ENCODE results near the gene USP7.
A peak's percentile ranks its signal among the peaks of the same experiment; 100 is the strongest.

The USP7 gene

GRCh38 chr16:8961811-8962390, 1.8 kb downstream of the USP7 start:
- Histone ChIP-seq H3K4me2 (peak overlapping the region; percentile 98), H3K9ac (peak overlapping the region; percentile 98), H3K79me2 (ENCODE audit: insufficient read depth, low read depth) (peaks cover 66% of the 10 kb centered on the region), H3K27ac (peak overlapping the region; percentile 97), H3K36me3 (ENCODE audit: insufficient read depth) (no peaks in the 10 kb centered on the region), H3K4me1 (ENCODE audit: low read depth, poor library complexity, severe bottlenecking) (peaks cover 58% of the 10 kb centered on the region), H2AFZ (ENCODE audit: low read depth) (no peak overlapping the region), H4K20me1 (ENCODE audit: insufficient read depth) (peaks cover 53% of the 10 kb centered on the region), H3K27me3 (ENCODE audit: insufficient read depth, low read depth) (no peaks in the 10 kb centered on the region), H3K4me3 (IDR thresholded peaks at IDR 0.05; ENCODE audit: insufficient read depth, low read depth, low read length) (peak overlapping the region; percentile 60)
- TF ChIP-seq, protein P1, sequence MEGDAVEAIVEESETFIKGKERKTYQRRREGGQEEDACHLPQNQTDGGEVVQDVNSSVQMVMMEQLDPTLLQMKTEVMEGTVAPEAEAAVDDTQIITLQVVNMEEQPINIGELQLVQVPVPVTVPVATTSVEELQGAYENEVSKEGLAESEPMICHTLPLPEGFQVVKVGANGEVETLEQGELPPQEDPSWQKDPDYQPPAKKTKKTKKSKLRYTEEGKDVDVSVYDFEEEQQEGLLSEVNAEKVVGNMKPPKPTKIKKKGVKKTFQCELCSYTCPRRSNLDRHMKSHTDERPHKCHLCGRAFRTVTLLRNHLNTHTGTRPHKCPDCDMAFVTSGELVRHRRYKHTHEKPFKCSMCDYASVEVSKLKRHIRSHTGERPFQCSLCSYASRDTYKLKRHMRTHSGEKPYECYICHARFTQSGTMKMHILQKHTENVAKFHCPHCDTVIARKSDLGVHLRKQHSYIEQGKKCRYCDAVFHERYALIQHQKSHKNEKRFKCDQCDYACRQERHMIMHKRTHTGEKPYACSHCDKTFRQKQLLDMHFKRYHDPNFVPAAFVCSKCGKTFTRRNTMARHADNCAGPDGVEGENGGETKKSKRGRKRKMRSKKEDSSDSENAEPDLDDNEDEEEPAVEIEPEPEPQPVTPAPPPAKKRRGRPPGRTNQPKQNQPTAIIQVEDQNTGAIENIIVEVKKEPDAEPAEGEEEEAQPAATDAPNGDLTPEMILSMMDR (conservative IDR thresholded peaks at IDR 0.05; ENCODE audit: low read depth, low read length), result no peak

DNA sequence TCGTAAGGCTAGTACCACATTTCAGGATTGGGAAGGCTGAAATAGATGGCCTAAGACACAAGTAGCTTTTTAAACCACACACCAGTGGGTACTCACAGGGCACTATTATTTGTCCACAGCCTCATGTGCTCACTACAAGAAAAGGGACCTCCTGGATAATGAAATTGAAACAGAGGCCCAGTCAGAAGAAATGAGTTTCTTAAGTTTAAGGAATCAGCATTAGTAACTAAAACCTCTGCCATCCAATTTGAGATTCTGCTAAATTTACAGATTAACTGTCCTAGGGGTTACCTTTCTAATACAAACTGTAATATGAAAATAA, 3.0 kb downstream of the USP7 start:
- H3K27ac ChIP-seq, result peak overlapping the region; percentile 97

DNA sequence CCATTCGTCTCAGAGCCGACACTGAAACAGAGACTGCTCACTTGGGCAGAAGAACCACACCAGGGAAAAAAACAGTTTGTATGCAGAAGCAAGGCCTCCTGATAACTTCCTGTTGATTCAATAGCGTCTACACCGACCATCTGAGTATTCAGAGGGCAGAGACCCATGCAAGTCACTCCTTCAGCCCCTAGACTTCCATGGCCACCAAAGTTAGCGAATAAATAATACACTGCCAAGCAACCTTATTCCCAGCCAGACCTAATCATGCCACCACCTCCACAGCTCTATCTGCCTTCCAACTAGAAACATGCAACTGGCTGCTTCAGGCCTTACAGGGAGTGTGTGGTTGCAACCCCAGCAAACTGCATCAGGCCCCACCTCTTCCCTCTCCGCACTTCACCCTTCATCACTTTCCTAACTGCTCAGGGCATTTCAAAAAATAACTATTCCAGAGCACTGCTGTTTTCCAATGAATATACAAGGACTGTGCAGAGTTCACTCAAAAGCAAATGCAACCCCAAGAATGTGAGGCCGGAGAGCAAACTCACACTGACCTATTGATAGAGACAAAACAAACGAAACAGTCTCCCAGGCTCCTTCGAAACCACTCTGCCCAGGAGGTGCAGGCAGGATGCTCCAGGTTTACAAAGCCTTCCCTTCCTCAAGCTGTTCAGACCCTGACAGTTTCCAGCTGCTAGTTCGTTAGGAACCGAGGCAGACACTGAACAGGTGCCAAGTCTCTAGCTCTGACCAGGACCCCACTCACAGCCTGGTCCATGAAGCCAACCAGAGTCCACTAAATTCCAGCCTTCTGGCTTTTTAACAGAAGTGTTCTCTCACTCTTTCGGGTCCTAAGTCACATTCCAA, 3.6 kb downstream of the USP7 start:
- Histone ChIP-seq H3K4me3 (IDR thresholded peaks at IDR 0.05; ENCODE audit: insufficient read depth, low read depth, low read length) (no peak overlapping the region), H3K79me2 (ENCODE audit: insufficient read depth, low read depth) (peaks cover 84% of the 10 kb centered on the region), H3K27ac (peak overlapping the region; percentile 97), H3K4me1 (ENCODE audit: low read depth, poor library complexity, severe bottlenecking) (peaks cover 75% of the 10 kb centered on the region), H3K27me3 (ENCODE audit: insufficient read depth, low read depth) (no peaks in the 10 kb centered on the region), H4K20me1 (ENCODE audit: insufficient read depth) (peaks cover 70% of the 10 kb centered on the region), H2AFZ (ENCODE audit: low read depth) (no peak overlapping the region), H3K36me3 (ENCODE audit: insufficient read depth) (no peaks in the 10 kb centered on the region), H3K9ac (peak overlapping the region; percentile 98; the same call in 1 of the 2 replicates), H3K4me2 (peak overlapping the region; percentile 98)
- TF ChIP-seq, protein P1 (conservative IDR thresholded peaks at IDR 0.05; ENCODE audit: low read depth, low read length), result no peak

More for the DNA sequence above, 3.0 kb downstream of the USP7 start:
- Histone ChIP-seq H3K4me3 (IDR thresholded peaks at IDR 0.05; ENCODE audit: insufficient read depth, low read depth, low read length) (no peak overlapping the region), H3K4me2 (peak overlapping the region; percentile 98), H2AFZ (ENCODE audit: low read depth) (no peak overlapping the region), H3K36me3 (ENCODE audit: insufficient read depth) (no peaks in the 10 kb centered on the region), H3K79me2 (ENCODE audit: insufficient read depth, low read depth) (peaks cover 78% of the 10 kb centered on the region), H4K20me1 (ENCODE audit: insufficient read depth) (peaks cover 64% of the 10 kb centered on the region), H3K9ac (peak overlapping the region; percentile 98; the same call in 1 of the 2 replicates), H3K4me1 (ENCODE audit: low read depth, poor library complexity, severe bottlenecking) (peaks cover 69% of the 10 kb centered on the region), H3K27me3 (ENCODE audit: insufficient read depth, low read depth) (no peaks in the 10 kb centered on the region)
- TF ChIP-seq, protein P1 (conservative IDR thresholded peaks at IDR 0.05; ENCODE audit: low read depth, low read length), result no peak

DNA sequence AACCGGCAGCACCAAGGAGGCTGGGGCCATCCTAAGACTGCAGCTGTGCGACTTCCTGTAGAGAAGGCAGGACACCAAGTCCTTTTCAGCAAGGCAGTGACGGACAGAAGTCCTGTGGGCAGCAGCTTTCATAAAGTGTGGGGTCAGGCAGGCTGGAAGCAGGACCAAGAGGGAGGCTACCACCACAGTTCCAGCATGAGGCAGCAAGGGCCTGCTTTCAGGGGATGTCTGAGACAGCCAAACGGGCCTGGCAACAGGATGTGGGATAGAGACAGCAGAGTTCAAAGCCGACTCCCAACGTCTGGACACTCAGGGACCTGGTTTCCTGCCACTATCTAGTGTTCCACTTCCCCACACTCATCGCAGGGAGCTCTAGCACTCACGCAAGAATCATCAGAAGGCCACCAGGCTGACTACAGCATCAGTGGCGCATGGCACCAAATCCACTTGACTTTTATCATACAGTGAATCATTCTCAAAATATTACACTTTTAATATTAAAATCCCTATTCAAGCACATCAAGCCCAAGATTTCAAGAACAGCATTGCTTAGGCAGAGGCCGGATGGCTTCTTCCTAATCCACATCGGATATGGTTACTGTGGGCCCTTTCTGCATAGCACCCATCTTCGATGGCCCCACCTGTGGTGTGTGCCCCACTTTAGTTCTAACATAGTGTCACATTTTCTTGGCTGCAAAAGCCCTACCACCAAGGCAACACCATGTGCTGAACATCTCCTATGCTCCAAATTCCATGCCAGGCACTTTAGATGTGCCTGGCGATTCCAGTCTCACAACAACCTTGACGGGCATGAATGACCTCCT, 5.2 kb downstream of the USP7 start:
- Histone ChIP-seq H2AFZ (ENCODE audit: low read depth) (no peak overlapping the region), H3K27me3 (ENCODE audit: insufficient read depth, low read depth) (no peaks in the 10 kb centered on the region), H3K4me2 (peak overlapping the region; percentile 98), H3K36me3 (ENCODE audit: insufficient read depth) (no peaks in the 10 kb centered on the region), H3K9ac (no peak overlapping the region), H4K20me1 (ENCODE audit: insufficient read depth) (peaks cover 82% of the 10 kb centered on the region), H3K4me3 (IDR thresholded peaks at IDR 0.05; ENCODE audit: insufficient read depth, low read depth, low read length) (no peak overlapping the region), H3K4me1 (ENCODE audit: low read depth, poor library complexity, severe bottlenecking) (peaks cover 80% of the 10 kb centered on the region), H3K79me2 (ENCODE audit: insufficient read depth, low read depth) (peaks cover 91% of the 10 kb centered on the region), H3K27ac (peak overlapping the region; percentile 97; the same call in 1 of the 2 replicates)
- TF ChIP-seq, protein P1 (conservative IDR thresholded peaks at IDR 0.05; ENCODE audit: low read depth, low read length), result no peak
